Measurements from ENCODE around the gene HSPA1A. TPM values are rescaled to one million over a fixed set of nuclear protein-coding genes. Genes with fewer than 3 reads are reported as not detected.

Gene HSPA1A
- total and polyA plus RNA-seq, 9 of the 15 experiments (the other 6 are each of a cell fraction or from before 2014, with no cell fraction given): 2.2 to 273 (median 107) TPM

DNA sequence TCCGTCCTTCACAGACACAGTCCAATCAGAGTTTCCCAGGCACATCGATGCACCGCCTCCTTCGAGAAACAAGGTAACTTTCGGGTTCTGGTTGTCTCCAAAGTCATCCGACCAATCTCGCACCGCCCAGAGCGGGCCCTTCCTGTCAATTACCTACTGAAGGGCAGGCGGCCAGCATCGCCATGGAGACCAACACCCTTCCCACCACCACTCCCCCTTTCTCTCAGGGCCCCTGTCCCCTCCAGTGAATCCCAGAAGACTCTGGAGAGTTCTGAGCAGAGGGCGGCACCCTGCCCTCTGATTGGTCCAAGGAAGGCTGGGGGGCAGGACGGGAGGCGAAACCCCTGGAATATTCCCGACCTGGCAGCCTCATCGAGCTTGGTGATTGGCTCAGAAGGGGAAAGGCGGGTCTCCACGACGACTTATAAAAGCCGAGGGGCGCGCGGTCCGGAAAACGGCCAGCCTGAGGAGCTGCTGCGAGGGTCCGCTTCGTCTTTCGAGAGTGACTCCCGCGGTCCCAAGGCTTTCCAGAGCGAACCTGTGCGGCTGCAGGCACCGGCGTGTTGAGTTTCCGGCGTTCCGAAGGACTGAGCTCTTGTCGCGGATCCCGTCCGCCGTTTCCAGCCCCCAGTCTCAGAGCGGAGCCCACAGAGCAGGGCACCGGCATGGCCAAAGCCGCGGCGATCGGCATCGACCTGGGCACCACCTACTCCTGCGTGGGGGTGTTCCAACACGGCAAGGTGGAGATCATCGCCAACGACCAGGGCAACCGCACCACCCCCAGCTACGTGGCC is 12.1 kb downstream of the HSPA1A start, which contains the start of gene HSPA1B (continued):
- TF ChIP-seq ZNF407 (IDR thresholded peaks at IDR 0.05; ENCODE audit: low read depth) (no peak), PCBP1 (IDR thresholded peaks at IDR 0.05; ENCODE audit: low read depth, low read length, poor library complexity, severe bottlenecking) (peak; percentile 38), ZC3H8 (IDR thresholded peaks at IDR 0.05) (peak; percentile 74; the same call in 1 of the 2 replicates), GATAD2A (IDR thresholded peaks at IDR 0.05) (no peak), TFAM (CRISPR knock-in tag; conservative IDR thresholded peaks at IDR 0.05) (no peak), LARP7 (IDR thresholded peaks at IDR 0.05) (no peak), SIRT6 (IDR thresholded peaks at IDR 0.05; ENCODE audit: low read depth, low read length) (no peak), FOXA1 (IDR thresholded peaks at IDR 0.05; ENCODE audit: borderline replicate concordance) (no peak), SMAD4 (CRISPR knock-in tag; conservative IDR thresholded peaks at IDR 0.05) (peak; percentile 87), CHD1 (IDR thresholded peaks at IDR 0.05; ENCODE audit: low read length) (peak; percentile 86), MXD1 (CRISPR knock-in tag; IDR thresholded peaks at IDR 0.05; ENCODE audit: borderline replicate concordance, poor library complexity, severe bottlenecking) (peak; percentile 17), RFX1 (IDR thresholded peaks at IDR 0.05) (no peak), SP2 (IDR thresholded peaks at IDR 0.05; ENCODE audit: extremely low read depth, low read depth, low read length, poor library complexity, severe bottlenecking) (peak; percentile 50)
- TF ChIP-seq, protein P1, sequence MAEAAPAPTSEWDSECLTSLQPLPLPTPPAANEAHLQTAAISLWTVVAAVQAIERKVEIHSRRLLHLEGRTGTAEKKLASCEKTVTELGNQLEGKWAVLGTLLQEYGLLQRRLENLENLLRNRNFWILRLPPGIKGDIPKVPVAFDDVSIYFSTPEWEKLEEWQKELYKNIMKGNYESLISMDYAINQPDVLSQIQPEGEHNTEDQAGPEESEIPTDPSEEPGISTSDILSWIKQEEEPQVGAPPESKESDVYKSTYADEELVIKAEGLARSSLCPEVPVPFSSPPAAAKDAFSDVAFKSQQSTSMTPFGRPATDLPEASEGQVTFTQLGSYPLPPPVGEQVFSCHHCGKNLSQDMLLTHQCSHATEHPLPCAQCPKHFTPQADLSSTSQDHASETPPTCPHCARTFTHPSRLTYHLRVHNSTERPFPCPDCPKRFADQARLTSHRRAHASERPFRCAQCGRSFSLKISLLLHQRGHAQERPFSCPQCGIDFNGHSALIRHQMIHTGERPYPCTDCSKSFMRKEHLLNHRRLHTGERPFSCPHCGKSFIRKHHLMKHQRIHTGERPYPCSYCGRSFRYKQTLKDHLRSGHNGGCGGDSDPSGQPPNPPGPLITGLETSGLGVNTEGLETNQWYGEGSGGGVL (CRISPR knock-in tag; IDR thresholded peaks at IDR 0.05): no peak
